ENCODE results near the gene LY6G5B. TPM values are rescaled to one million over a fixed set of nuclear protein-coding genes. Genes with fewer than 3 reads are reported as not detected.

The LY6G5B gene
- total RNA-seq, 2 donors from 2014 or later: 4.4 to 9.0 TPM

DNA sequence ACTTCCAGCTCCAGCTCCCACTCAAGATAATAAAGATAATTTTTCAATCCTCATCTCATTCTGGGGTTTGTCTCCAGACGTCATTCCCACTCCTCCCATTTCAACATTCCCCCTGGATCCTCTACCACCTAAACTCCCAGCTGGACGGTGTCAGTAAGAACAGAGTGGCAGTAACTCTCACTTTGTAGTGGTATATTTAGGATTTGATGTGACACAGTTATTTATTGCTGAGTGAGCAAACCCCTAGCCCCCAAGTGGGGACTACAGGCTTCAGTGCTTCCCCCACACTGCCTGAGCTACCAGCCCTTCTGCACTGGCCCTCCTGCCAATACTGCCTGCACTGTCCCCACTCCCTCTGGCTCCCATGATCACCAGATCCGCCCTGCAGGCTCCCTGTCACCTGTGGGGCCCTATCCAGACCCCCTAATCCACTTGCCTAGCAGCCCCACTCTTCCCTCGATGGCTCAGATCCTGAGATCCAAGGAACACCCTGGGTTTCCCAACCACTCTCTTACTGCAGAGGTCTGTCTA lies 11.6 kb upstream of the LY6G5B start:
- no peak for DNase-seq
- Histone ChIP-seq H3K4me1 (peaks cover 17% of the 10 kb centered on the region), H3K27ac (no peak overlapping the region), H3K4me3 (no peak overlapping the region), H3K9me3 (no peaks in the 10 kb centered on the region), H3K9ac (ENCODE audit: low read depth in 2 of 2, low read length in 2 of 2) (no peak overlapping the region), H3K36me3 (no peaks in the 10 kb centered on the region), H3K27me3 (no peaks in the 10 kb centered on the region)
- intact Hi-C loops (cut with DNase I): loop anchor here (5.0 kb wide), 1 partner anchor 36 kb away; the partner anchor contains the start of gene PRRC2A
- TF ChIP-seq, protein P1, sequence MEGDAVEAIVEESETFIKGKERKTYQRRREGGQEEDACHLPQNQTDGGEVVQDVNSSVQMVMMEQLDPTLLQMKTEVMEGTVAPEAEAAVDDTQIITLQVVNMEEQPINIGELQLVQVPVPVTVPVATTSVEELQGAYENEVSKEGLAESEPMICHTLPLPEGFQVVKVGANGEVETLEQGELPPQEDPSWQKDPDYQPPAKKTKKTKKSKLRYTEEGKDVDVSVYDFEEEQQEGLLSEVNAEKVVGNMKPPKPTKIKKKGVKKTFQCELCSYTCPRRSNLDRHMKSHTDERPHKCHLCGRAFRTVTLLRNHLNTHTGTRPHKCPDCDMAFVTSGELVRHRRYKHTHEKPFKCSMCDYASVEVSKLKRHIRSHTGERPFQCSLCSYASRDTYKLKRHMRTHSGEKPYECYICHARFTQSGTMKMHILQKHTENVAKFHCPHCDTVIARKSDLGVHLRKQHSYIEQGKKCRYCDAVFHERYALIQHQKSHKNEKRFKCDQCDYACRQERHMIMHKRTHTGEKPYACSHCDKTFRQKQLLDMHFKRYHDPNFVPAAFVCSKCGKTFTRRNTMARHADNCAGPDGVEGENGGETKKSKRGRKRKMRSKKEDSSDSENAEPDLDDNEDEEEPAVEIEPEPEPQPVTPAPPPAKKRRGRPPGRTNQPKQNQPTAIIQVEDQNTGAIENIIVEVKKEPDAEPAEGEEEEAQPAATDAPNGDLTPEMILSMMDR (IDR thresholded peaks at IDR 0.05): no peak

DNA sequence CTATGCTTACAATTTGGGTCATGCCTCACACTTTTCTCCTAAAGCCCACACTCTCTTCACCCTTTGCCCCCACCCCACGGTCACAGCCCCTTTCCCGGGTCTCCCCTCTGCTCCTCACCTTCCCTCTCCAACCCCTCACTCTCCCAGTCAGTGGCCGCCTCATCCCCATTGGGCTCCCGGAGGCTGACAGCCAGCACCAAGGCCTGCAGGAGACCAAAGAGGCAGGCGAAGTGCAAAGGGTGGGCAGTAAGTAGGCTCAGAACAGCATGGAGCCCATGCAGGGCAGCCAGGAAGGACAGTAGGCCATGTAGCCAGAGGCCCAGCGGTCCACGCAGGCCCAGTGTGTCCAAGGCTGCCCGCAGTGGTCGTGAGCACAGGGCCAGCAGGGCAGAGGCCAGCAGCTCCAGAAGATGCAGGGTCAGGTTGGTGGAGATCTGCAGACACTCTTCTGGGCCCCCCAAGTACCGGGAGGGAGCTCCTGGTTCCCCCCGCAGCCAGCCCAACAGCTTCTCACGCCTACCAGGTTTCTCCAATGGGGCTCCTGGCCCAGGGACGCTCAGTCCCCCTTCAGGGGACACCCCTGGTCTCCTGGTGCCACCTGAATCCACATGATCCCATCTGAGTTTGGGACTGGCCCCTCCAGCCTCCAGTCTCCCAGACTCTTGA lies 10.7 kb upstream of the LY6G5B start:
- Histone ChIP-seq H3K4me1 (peaks cover 23% of the 10 kb centered on the region), H3K9ac (ENCODE audit: low read depth in 2 of 2, low read length in 2 of 2) (peak overlapping the region; percentile 75 to 94), H3K9me3 (no peaks in the 10 kb centered on the region), H3K27ac (peak overlapping the region; percentile 89), H3K36me3 (no peaks in the 10 kb centered on the region), H3K4me3 (peak overlapping the region; percentile 76), H3K27me3 (no peaks in the 10 kb centered on the region)
- DNase-seq: no peak
- intact Hi-C loops (cut with DNase I): loop anchor here (5.0 kb wide), 1 partner anchor 37 kb away; the partner anchor contains the start of gene PRRC2A
- TF ChIP-seq, protein P1 (IDR thresholded peaks at IDR 0.05): no peak

DNA sequence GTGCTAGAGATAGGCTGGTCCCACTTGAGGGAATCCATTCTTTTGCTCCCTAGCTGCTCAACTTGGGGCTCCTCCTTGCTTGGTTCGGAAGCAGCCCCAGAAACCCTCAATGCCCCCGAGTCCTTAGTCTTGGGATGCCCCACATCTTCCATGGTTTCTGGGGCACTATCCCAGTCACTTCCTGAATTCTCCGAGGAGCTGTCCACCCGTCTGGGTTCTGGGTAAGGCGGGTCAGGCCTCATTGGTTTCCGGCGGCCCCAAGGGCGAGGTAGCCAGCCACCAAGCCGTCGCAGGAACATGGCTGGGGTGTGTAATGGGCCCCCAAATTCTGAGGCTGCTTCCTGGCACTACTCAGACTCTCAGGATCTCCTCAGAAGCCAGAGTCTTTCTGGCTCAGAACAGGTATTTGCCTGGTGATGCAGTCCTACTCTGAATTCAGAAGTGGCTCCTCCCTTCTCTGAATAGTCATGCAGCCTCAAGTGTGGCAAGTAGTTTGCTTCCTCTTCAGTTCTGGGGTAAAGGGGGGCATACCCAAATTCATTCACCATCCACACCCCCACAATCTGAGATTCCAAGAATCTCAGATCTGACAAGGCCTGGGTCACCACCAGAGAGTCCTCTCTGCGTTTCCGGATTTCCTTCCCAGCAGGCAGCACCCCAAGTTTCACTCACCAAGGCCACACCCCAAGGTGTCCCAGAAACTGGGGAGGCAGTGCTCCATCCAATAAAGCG lies 10.0 kb upstream of the LY6G5B start:
- Histone ChIP-seq H3K27ac (peak overlapping the region; percentile 89), H3K27me3 (no peaks in the 10 kb centered on the region), H3K4me3 (peak overlapping the region; percentile 76), H3K36me3 (no peaks in the 10 kb centered on the region), H3K9ac (ENCODE audit: low read depth in 2 of 2, low read length in 2 of 2) (peak overlapping the region; percentile 75 to 94), H3K4me1 (peaks cover 26% of the 10 kb centered on the region), H3K9me3 (no peaks in the 10 kb centered on the region)
- DNase-seq: no peak
- TF ChIP-seq, protein P1 (IDR thresholded peaks at IDR 0.05): no peak
- intact Hi-C loops (cut with DNase I): loop anchor here (5.0 kb wide), 1 partner anchor 38 kb away; the partner anchor contains the start of gene PRRC2A

DNA sequence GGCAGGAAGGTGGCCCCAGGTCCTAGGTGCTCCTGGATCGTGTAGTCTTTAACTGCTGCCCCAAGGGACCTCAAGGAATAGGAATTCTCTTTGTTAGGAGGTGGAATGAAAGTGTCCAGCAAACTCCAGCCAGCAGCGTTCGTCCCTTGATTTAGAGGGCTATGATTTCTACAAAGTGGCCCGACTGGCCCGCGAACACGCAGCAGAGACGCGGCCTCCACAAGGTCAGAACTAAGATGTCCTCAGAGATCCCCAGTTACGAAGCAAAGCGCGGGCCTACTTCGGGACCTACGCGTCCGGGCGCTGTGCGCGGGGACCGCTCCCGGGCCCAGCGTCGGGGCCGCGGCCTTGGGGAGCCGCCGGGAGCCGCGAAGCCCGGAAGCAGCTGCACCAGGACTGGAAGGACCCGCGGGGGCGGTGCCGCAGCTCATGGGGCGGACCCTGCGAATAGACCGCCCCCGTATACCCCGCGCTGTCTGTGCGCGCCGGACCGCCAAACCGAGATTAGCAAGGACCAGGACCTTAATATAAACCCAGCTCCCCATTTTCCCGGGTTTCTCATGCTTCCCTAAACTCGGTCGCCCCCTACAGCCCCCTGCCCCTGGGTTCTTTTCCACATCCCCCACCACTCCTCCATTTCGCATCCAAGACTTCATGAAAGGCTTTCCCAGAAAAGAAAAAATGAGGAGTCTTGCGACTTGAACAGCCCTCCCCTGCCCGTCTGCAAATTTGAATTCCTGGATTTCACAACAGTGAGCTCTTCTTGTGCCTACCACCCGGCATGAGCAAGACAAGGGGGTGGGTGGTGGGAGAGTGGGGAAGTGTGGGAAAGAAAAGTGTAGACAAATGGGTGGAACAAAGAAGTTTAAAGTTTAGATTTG lies 9.2 kb upstream of the LY6G5B start, which contains the start of gene C6orf47:
Gene C6orf47 (minus strand): TSS at position 398 of the 881 bp plus-strand sequence. CDS start 831 bp downstream, outside the sequence.
- H3K9ac ChIP-seq (ENCODE audit: low read depth in 2 of 2, low read length in 2 of 2): peak within 1 kb of the TSS; percentile 75 to 94
- peak within 1 kb of the TSS; percentile 89 for H3K27ac ChIP-seq
- H3K4me1 ChIP-seq: peaks cover 25% of the 10 kb centered on the region
- intact Hi-C loops (cut with DNase I): no loop called here
- no peaks in the 10 kb centered on the region for H3K36me3 ChIP-seq
- TF ChIP-seq, protein P1 (IDR thresholded peaks at IDR 0.05): no peak
- H3K9me3 ChIP-seq: no peaks in the 10 kb centered on the region
- H3K4me3 ChIP-seq: peak within 1 kb of the TSS; percentile 76
- peak; percentile 90 for DNase-seq
- no peaks in the 10 kb centered on the region for H3K27me3 ChIP-seq
